ENCODE results near the gene APLN.

Gene APLN

GRCh38 chrX:129650183-129650689 lies 4.5 kb downstream of the APLN start:
- no peak for DNase-seq (ENCODE audit: low read depth)
- TF ChIP-seq, protein P1, sequence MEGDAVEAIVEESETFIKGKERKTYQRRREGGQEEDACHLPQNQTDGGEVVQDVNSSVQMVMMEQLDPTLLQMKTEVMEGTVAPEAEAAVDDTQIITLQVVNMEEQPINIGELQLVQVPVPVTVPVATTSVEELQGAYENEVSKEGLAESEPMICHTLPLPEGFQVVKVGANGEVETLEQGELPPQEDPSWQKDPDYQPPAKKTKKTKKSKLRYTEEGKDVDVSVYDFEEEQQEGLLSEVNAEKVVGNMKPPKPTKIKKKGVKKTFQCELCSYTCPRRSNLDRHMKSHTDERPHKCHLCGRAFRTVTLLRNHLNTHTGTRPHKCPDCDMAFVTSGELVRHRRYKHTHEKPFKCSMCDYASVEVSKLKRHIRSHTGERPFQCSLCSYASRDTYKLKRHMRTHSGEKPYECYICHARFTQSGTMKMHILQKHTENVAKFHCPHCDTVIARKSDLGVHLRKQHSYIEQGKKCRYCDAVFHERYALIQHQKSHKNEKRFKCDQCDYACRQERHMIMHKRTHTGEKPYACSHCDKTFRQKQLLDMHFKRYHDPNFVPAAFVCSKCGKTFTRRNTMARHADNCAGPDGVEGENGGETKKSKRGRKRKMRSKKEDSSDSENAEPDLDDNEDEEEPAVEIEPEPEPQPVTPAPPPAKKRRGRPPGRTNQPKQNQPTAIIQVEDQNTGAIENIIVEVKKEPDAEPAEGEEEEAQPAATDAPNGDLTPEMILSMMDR (IDR thresholded peaks at IDR 0.05; ENCODE audit: insufficient read depth, low read depth, low read length, missing control alignments), result no peak
- H3K4me3 ChIP-seq (ENCODE audit: low read length), result no peak overlapping the region

DNA sequence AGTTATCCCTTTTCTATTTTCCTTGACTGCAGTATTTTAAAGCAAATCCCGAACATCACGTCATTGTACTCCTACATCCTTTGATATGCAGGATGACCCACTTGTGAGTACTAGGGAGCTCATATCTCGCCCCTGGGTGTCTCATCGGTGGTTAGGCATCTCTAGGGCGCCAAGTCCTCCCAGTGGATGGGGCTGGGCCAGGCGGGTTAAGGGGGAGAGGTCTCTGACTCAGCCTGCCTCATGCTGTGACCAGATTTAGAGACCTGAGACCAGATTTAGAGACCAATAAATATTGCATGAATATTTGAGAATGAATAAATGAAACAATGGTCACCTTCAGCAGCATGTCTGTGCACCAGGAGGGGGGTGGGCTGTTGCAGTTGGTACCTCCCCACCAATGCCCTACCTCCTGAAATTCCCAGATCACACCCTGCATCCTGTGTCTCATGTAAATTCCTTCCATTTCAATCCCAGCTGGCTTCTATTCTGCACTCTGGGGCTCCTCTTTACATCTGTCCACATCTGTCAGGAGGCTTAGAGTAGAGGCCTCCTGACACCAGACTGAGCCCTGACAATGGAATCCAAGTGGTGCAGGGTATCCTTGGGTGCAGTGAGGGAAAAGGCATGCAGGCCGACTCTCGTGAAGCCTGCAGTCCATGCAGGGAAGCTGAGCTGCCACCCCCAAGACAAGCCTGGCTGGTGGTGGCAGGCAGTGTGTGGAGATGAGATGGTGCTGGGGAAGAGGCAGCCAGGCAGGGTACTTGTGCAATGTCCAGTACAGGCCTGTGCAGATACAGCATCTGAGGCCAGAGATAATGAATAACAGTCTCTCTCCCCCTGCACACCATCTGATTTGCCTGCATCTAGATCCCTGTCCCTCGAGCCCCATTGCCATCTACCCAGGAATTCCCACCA lies 5.2 kb downstream of the APLN start:
- no peak overlapping the region for H3K4me3 ChIP-seq (ENCODE audit: low read length)
- no peak for DNase-seq (ENCODE audit: low read depth)
- TF ChIP-seq, protein P1 (IDR thresholded peaks at IDR 0.05; ENCODE audit: insufficient read depth, low read depth, low read length, missing control alignments), result no peak

- no peak overlapping the region for H3K4me3 ChIP-seq (ENCODE audit: low read length)
- no peak for DNase-seq (ENCODE audit: low read depth)
These were observed 6.1 kb downstream of the APLN start for GRCh38 chrX:129648514-129649267.

DNA sequence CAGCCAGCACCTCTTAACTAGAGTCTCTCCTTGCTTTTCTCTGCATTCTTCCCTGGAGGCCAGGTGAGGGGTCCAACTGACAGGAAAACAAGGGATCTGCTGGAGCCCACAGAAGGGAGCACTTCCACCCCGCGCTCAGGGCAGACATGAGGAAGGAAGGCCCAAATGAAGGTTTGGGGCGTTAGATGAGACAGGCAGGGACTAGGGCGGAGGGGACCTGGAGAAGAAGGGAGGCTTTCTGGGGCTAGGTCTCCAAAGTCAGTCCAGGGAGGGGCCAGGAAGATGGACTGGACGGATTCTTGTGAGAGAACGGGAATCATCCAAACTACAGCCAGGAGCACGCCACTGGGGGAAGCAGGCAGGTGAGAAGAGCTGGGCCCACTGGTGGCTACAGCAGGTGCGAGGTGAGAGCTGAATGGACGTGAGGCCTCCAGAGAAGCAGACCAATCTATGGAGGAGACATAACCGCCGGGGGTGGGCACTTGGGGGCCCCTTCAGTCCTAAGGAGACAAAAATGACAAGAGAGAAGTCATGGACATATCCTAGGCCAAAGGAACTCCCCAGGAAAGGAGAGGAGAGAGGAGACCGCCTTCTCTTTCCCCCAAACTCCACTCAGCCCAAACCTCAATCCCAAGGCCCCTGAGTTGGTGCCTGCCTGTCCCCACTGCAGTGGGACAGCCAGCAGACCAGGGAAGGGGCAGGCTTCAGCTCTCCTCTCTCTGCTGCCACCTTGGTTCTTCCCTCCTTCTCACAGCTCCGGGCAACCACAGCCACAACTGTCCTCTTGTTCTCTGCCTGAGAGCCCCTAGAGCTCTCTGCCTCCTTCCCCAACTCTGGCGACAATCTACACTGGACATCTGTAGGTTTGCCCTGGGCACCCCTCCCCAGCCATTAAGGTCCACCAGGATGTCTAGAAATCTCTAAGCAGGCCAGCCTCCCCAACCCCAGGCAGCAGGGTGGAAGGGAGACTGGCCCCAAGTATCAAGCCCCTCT lies 7.0 kb downstream of the APLN start:
- TF ChIP-seq, protein P1 (IDR thresholded peaks at IDR 0.05; ENCODE audit: insufficient read depth, low read depth, low read length, missing control alignments), result no peak

More at GRCh38 chrX:129648514-129649267, 6.1 kb downstream of the APLN start:
- TF ChIP-seq, protein P1 (IDR thresholded peaks at IDR 0.05; ENCODE audit: insufficient read depth, low read depth, low read length, missing control alignments), result no peak

GRCh38 chrX:129646566-129647417 lies 8.0 kb downstream of the APLN start:
- no peak overlapping the region for H3K4me3 ChIP-seq (ENCODE audit: low read length)
- TF ChIP-seq, protein P1 (IDR thresholded peaks at IDR 0.05; ENCODE audit: insufficient read depth, low read depth, low read length, missing control alignments), result no peak
- DNase-seq (ENCODE audit: low read depth), result no peak

More for the DNA sequence above, 7.0 kb downstream of the APLN start:
- DNase-seq (ENCODE audit: low read depth), result no peak
- H3K4me3 ChIP-seq (ENCODE audit: low read length), result no peak overlapping the region

All from epithelial cell of esophagus (primary cell).